ENCODE measurements around the gene SMARCC1.

DNA sequence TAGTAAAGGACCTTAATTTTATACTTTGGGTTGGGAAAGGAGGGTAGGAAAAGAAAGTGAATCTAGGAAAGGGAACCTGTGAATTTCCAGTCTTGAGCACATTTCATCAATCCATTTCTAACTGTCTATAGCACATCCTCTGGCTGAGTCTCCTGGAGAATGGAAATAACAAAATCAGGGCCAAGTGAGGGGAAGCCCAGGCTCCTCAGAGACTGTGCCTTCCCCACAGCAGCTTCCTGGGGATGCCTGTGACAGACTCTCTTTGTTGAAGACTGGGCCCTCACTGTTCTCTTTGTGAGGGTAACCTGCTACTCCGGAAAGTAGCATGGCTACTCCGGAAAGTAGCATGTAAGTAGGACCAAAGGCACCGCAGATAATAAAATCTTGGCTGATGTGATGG lies 180.4 kb downstream of the SMARCC1 start:
- TF ChIP-seq, protein P1, sequence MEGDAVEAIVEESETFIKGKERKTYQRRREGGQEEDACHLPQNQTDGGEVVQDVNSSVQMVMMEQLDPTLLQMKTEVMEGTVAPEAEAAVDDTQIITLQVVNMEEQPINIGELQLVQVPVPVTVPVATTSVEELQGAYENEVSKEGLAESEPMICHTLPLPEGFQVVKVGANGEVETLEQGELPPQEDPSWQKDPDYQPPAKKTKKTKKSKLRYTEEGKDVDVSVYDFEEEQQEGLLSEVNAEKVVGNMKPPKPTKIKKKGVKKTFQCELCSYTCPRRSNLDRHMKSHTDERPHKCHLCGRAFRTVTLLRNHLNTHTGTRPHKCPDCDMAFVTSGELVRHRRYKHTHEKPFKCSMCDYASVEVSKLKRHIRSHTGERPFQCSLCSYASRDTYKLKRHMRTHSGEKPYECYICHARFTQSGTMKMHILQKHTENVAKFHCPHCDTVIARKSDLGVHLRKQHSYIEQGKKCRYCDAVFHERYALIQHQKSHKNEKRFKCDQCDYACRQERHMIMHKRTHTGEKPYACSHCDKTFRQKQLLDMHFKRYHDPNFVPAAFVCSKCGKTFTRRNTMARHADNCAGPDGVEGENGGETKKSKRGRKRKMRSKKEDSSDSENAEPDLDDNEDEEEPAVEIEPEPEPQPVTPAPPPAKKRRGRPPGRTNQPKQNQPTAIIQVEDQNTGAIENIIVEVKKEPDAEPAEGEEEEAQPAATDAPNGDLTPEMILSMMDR (conservative IDR thresholded peaks at IDR 0.05) = no peak
- TF ChIP-seq EZH2 (IDR thresholded peaks at IDR 0.05; ENCODE audit: low read depth) = no peak

All from PC-9 (cell line).